Stimulated activated CD4-positive, alpha-beta T cell treated with anti-CD3 and anti-CD28 coated beads, Interleukin-15, amount 100 ng/mL, for 48 hours (primary cell): ENCODE results near the gene FADS6.
"Not testable (repeated sequence)": the region's sequence is repeated elsewhere in the genome, so short reads cannot be mapped to it uniquely, and the experiment has no call there.

Experiments
- DNase-seq, 2 donors: peaks; one replicate each; pipeline ENCODE4 v3.0.0-alpha.2; 2020; ENCODE audit warnings: low read depth in 2 of 2

The FADS6 gene

DNA sequence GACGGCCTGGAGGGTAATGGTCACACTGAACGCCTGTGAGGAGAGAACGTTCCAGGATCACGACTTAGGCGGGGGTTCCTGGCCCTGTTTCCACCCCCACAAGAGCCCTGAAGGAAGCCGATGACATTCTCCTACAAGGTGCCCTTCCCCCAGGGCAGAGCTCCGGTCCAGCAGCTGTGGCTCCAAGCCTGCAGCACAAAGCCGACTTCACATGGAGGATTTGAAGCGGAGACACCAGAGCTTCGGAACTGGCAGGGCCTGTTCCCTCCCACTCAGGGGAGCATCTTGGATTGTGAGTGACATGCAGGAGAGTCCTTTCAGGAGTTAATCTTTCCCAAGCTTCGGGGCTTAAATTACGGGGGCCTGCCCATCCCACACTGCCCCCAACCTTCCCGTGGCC lies 5.0 kb downstream of the FADS6 start:
- no peak for DNase-seq

DNA sequence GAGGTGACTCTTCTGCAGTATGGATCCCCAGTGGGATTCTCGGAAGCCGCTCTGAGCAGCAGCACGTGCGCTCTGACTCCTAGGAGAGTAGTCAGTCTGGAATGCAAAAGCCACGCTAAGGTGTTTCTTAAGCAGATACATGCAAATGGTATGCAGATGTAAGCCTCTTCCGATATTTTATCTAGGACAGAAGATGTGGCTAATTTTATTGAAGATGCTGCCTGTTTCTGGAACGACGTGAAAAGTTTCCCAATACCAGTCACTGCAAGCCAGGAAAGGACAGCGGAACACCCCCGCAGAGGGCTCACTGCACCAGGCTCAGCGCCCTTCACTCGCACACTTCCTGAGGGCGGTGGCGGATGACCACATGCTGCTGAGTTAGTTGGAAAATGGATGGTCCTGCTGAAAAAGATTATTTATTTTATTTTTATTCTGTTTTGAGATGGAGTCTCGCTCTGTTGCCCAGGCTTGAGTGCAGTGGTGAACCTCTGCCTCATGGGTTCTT lies 10.1 kb downstream of the FADS6 start:
- DNase-seq: no peak

DNA sequence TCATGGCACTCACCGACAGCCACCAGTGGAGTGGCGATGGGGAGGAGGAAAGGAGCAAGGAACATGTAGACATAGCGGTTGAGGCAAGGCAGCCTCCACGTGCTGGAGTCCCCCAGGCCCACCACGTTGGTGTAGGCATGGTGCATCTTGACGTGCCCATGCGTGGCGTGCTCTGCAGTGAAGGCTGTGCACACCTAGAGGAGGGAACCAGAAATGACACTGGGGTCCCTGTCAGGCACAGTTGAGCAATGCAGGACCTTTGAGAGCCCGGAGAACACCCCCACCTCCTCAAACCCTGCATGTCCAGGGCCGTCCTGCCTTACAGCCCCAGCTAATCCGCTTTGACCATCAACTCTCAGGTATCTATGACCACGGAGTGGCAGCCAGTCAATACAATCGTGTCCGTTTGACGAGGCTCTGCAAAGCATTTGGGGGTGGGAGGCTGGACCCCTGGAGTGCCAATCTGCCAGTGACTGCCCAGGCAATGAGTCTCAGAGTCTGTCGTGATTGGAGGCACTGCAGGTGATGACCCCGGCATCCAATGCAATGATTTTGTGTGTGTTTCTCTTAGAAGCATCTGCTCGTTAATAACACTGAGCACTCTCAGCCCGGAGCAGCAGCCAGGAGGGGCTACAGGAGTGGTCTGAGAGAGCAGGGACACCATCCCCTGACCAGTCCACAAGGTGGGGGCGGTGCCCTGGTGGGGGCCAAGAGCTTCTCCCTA lies 10.8 kb downstream of the FADS6 start:
- DNase-seq: no peak

DNA sequence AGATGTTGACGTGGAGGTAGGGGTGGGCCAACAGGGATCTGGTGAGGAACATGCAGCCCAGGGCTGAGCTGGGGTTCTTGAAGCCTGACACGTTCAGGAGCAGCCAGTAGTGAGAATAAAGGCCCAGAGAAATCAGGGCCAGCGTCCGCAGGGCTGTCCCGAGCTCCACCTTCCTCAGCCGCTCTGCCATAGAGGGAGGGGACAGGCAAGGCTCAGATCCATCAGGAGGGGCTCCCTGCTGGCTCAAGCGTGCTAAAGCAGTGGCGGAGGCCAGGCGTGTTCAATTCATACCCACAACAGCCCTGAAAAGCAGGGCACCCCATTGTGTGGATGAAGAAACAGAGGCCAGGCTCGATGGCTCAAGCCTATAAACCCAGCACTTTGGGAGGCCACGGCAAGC lies 12.4 kb downstream of the FADS6 start:
- no peak for DNase-seq

DNA sequence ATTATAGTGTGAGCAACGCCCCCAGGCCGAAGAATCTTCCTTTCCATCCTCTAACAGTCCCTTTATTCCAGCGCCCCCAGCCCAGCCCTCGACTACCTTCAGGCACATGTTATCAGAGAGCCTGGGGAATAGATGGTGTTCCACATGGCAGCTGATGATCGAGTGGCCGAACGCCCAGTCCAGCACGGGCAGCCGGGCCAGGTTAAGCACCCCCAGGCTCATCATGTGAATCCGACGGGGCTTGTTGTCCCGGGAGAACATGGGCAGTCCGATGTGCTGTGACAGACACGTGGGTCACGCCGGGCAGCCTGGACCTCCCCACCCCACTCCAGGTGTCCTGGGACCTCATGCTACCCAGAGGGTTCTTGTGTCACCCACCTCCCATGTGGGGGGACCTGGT lies 14.1 kb downstream of the FADS6 start:
- DNase-seq: no peak

DNA sequence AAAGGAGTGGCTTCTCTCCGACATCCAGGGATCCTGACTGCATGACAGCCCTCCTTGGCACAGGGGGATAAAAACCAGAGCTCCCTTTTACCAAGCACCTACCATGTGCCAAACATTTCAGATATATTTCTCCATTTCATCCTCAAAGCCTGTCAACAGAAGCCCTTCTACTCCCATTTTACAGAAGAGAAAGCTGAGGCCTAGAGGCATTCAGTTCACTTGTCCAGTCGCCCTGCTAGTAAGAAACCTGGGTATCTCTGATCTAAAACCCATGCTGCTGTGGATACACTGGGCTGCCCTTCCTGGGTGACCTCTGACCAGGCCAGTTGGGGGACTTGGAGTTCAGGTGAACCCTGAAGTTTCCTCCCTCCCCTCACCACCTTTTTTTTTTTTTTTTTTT lies 14.8 kb downstream of the FADS6 start:
- DNase-seq: no peak

DNA sequence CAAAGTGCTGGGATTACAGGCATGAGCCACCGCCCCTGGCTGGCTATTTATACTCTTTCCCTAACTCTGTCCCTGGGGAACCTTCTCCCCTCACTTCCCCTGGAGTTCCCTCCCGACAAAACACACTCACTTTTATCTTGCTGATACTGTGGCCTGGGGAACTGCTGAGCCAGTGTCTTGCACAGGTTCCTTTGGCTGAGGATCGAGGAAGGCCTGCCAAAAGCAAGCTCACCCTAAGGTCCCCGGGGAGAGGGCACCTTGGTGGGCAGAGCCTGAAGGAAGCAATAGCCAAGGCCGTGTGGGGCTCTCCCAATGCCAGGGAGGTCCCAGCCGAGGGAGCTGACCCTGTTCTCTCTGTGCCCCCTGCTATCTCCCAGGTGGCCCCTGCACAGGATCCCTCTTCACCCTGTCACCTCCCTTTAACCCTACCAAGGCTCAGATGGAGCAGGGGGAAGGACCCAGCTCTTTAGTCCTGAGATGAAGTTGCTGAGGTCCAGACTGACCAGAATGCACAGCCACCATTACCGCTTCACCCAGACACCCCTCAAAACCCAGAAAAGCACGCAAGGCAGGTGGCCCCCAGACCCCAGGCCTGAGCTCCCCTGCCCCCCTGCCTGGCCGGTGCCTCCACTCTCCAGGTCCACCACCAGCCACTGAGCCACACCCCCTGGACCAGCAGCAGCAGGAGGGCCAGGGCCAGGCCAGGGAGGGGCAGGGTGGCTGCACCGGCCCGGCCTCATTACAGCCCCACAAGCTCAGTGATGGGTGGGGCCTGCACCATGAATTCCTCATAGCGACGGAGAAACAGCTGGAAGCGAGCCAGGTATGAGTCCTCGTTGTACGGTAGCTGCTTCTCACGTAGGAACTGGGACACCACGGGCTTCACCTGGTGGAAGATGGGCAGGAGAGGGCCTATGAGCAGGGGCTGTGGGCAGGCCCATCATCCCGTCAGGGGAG lies 15.6 kb downstream of the FADS6 start:
- no peak for DNase-seq

DNA sequence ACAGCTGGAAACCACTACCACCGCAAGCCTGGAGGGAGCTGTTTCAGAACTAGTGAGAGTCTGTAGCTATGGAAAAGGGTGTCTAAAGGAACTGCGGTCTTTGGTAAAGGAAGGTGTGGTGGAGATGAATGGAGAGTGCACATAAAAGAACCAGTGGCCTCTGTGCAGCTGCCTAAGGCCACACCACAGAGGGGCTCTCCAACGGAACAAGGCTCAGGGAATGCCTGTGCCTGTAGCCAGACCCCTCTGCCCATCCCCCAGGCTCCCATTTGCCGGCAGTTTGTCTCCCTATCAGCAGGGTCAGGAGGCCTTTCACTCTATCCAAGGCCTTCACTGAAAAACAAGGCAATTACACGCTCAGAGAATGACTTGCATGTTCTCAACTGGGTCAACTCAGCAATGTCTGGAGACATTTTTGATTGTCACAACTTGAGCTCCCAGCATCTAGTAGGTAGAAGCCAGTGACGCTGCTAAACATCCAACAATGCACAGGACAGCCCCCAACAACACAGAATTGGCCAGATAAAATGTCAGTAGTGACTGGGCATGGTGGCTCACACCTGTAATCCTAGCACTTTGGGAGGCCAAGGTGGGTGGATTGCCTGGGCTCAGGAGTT lies 17.3 kb downstream of the FADS6 start:
- no peak for DNase-seq

DNA sequence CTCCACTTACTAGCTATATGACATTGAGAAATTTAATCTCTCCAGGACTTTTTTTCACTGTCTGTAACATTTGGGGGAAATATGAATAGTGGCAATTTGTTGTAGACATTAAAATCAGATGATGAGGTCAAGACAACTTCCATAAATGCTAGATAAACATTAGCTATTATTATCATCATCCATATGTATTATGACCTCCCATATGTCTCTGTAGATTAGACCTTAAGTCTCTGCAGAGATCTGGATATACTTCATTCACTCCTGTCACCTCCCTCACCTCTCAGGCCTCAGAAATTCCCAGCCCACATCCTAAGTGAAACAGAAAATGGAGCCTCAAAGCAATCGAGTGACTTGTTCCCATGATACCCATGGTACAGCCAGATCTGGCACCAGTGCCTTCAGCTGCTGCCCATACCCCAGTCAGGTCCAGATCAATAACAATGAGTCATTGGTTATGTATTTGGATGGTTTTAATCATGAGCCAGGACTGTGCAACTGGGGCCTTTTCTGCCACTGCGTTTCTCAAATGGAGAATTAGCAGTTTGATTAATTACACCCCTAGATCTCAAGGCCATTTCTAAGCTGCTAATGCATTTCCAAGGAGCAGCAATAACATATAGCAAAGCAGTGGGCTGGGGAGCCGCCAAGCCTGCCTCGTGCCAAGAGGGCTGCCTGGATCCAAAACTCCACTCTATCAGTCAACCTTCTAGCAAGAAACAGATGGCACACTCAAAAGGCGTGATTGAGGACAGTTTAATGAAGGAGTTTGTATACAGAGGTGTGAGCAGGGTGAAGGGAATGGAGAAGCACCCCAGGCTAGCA lies 18.1 kb downstream of the FADS6 start:
- no peak for DNase-seq

DNA sequence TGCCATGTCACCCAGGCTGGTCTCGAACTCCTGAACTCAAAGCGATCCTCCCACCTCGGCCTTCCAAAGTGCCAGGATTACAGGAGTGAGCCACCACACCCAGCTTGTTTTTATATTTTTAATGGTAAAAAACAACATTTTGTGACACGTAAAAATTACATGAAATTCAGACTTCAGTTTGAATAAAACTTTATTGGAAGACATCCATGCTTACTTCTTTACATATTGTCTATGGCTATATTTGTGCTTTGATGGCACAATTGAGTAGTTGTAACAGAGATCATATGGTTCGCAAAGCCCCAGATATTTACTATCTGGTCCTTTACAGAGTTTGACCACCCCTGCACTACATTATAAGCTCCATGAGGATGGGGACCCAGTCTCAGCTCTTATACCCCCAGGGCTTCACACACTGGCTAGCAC lies 18.8 kb downstream of the FADS6 start:
- no peak for DNase-seq

DNA sequence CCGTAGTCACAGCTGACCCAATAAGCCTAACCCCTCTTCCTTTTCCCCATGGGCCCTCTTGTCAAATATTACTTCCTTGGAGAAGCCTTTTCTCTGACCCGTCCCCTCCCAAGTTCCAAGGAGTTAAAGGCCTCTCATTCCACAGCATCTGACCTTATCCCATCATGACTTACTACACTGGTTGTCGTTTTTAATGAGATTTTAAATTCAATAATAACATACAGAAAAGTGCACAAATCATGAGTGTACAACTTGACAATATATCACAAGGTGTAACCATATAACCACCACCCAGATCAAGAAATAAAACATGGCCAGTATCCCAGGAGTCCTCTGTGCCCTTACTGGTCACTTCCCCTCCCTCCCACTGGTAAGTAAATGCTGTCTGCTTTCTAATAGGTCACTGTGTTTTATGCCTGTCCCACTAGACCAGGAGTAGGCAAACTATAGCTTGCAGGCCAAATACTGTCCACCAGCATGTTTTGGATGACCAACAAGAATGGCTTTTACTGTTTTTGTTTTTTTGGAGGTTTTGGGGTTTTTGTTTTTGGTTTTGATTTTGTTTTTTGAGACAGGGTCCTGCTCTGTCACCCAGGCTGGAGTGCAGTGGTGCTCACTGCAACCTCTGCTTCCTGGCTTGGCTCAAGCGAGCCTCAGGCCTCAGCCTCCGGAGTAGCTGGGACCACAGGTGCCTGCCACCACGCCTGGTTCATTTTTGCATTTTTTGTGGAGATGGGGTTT lies 19.4 kb downstream of the FADS6 start:
- DNase-seq: no peak

DNA sequence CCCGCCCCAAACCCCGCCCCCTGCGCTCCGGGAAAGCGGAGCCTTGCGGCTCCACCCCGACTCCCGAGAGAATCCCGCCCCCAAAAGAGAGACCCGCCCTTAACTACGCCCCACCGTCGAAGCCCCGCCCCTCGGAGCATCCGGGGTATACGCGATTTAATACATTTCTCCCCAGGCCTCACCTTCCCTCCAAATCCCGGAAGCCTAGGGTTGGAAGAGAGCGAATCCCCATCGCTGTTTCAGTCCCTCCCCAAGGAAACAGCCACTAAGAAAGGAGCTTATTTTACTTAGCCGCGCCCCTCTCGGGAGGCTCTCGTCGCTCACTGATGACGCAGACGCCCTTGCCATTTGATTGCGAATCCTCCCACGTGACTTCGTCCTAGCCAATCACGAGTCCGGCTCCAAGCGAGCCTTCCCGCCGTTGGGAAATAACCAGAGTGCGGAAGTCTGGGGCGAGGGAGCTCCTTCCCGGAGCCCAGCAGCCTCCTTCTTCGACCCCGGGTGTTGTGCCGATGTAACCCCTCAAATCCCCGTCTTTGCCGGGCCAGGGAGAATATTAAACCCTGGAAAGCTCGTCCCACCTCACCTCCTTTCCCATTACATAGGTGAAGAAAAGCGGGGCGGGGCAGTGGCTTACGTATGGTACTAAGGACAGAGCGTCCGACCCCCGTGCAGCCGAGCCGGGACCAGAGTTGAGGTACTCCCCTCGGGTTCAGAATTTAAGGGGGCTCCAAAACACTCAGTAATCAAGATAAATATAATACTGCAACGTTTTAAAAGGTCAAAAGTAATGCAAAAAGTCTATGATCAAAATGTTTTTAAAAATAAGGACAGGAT lies 20.2 kb downstream of the FADS6 start:
- DNase-seq: peak; percentile 98

DNA sequence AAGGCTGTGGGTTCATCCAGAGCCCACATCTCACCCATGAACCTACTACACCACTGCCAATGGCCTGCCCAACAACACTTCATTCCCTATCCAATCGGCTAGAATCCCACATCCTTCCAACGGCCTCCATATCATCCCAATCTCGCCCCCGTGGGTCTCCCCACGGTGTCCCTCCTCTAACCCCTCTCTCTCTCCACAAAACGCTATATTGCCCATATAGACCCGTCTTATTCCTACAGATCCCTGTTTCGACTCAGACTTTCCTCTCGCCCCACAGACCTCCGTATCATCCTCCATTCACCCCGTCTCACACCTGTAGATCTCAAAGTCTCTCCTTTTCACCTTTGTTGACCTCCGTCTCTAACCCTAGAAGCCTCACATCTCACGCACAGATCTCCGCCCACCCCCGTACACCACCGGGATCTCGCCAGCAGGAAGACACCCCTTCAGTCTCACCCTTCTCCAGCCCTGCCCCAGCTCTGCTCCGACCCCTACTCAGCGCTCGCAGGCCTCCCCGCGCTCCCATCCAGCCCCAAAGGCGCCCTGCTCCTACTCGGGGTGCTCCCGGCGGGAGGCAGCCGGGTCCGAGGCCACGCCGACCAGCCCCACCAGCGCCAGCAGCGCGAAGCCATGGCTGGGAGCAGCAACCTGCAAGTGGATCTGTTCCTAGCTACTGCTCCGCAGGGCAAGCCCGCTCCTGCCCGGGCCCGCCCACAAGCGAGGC lies 21.0 kb downstream of the FADS6 start, which contains the start of gene FDXR:
Gene FDXR (minus strand): TSS at position 682 of the 724 bp plus-strand sequence. CDS start 50 bp downstream, at position 632.
- no peak for DNase-seq

DNA sequence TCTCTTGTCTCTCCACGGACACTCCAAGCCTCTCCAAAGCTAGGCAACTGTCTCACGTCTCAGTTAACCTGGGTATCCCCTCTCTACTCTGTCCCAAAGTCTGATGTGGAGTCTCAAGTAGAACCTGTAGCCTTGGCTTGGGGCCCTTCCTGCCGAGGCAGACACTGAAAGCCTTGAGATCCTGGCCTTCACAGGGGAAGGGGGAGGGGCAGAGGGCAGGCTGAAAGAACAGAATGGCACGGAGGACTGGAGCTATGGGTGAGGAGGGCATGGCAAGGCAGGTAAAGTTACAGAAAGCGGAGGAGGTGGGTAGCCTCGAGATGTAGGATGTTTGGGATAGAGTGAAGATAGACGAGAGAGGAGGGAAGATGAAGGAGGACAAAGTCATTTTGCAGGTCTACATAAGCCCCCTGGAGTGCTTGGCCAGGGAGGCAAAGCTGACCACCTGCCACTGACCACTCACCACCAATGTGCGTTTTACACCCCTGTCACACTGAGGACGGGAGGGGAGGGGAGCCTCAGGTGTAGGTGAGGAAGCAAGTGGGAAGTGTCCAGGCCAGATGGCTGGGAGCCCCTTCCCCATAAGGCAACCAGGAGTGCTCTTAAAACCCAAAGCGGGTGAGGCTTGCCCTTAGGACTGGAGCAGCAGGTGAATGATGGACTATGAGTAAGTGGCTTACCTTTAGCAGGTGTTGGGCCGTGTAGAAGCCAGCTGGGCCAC lies 21.9 kb downstream of the FADS6 start:
- DNase-seq: no peak

DNA sequence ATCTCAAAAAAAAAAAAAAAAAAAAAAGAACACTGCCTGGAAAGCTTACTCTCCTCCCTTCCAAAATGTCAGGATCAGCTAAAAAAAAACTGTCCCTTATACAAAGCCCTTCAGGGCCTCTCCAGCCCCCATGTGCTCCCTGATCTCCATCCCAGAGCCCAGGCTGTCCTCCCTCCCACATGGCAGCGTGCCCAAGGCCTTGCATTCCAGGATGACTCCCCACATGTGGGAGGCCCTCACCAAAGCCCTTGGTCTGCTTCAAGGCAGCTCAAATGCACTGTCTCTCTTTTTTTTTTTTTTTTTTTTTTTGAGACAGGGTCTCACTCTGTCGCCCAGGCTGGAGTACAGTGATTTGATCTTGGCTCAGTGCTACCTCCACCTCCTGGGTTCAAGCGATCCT lies 22.9 kb downstream of the FADS6 start:
- DNase-seq: no peak

DNA sequence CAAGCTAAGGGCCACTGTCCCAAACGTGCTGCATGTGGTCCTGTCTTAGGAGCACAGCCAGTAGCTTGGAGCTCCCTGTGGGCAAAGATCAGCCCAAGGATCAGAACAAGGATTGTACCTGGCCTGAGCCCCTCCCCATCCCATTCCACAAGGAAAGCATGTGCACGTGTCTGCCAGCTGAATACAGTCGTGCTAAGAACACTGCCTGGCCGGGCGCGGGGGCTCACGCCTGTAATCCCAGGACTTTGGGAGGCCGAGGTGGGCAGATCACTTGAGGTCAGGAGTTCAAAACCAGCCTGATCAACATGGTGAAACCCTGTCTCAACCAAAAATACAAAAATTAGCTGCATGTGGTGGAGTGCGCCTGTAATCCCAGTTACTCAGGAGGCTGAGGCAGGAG lies 23.4 kb downstream of the FADS6 start:
- not testable (repeated sequence) for DNase-seq

DNA sequence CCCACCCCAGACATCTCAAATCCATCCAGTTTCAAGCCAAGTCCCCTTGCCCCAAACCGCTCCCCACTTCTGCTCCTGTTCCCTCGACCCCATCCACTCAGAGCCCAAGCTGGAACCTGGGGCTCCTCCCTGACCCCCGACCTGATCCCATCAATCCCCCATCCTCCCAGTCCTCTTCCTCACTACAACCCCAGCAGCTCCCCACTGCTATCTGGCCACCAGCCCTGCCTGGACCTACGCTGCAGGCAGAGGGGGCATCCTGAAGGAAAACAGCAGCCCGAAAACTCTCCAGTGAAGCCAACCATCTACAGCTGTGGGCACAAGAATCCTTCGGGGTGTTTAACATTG lies 24.6 kb downstream of the FADS6 start:
- no peak for DNase-seq

DNA sequence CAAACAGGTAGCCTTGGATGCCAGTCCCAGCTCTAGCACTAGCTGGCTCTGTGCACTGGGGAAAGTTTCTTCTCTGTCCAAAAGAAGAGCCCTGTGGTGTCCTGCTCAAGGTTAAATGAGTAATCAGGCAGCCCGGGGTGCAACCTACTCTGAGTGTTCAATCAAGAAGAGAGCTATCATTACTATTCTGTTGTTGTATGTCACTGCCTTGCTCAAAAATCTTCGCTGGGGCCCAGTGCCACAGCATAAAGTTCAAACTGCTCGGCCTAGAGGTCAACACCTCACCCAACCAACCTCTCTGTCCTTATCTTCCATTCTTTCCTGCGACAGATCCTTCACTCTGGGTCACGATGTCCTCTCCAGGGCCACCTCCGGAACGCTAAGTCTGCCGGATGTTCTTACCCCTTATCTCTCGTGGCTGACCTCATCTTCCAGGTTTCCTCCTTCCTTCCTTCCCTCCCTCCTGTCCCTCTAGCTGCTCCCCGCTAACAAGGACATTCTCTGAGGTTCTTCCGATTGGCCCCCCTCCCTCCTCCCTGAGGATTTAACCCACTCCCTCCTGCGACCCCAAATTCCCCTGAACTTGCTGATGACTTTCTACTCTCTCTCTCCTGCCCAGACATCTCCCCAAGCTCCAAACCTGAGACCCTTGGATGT lies 25.1 kb downstream of the FADS6 start:
- no peak for DNase-seq
